GM13976 (cell line): ENCODE measurements around the gene OR5L1.

Source experiments
- DNase-seq: peaks from one replicate; pipeline ENCODE4 v3.0.0; 2012; ENCODE audit warnings: low spot score
- CTCF ChIP-seq: IDR thresholded peaks from 2 replicates; pipeline ENCODE4 v1.5.1; 2012; ENCODE audit warnings: borderline replicate concordance, mild to moderate bottlenecking; ENCODE audit not compliant: insufficient read depth; ENCODE audit errors: extremely low read depth, missing control alignments, control extremely low read depth
- in situ Hi-C: fragments of 300-500 bp; cut with MboI; formaldehyde crosslinking; loops from one replicate; pipeline ENCODE4 v1.12.0; 2022; ENCODE audit warnings: low sequenced_read_pairs, mixed read lengths, inconsistent platforms; ENCODE audit not compliant: unreplicated experiment

Gene OR5L1

DNA sequence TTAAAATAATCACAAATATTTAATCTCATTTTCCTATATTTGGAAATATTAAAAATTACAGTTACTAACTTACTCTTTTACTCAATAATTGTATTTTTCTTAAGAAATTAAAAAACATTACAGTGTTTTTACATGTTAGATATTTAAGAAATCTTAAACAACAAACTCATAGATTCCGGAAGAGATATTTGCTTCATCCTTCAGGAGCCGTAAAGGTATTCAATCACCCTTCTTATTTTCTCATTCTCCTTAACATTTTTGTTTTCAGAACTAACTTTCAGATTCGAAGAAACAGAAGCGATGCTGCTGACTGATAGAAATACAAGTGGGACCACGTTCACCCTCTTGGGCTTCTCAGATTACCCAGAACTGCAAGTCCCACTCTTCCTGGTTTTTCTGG, 8.2 kb downstream of the OR5L1 start, which contains the start of gene OR5D18:
Gene OR5D18, plus strand, starts transcription at position 301 of the 400 bp plus-strand sequence. Its CDS starts 0 bp downstream, at position 301.
- no peak for TF ChIP-seq CTCF
- in situ Hi-C loops: no loop called here
- no peak for DNase-seq

- in situ Hi-C loops: no loop called here
- DNase-seq: no peak
- no peak for TF ChIP-seq CTCF
Measured at GRCh38 chr11:55826919-55827318, 15.8 kb downstream of the OR5L1 start, which contains the start of gene OR5L2. Gene OR5L2 (plus strand): TSS chr11:55827219. CDS start chr11:55827219, 0 bp downstream.

GRCh38 chr11:55838452-55838851, 27.3 kb downstream of the OR5L1 start, which contains the start of gene OR5D16:
Gene OR5D16 (plus strand): TSS chr11:55838752. CDS start chr11:55838752, 0 bp downstream.
- DNase-seq: no peak
- in situ Hi-C loops: no loop called here
- TF ChIP-seq CTCF: no peak

DNA sequence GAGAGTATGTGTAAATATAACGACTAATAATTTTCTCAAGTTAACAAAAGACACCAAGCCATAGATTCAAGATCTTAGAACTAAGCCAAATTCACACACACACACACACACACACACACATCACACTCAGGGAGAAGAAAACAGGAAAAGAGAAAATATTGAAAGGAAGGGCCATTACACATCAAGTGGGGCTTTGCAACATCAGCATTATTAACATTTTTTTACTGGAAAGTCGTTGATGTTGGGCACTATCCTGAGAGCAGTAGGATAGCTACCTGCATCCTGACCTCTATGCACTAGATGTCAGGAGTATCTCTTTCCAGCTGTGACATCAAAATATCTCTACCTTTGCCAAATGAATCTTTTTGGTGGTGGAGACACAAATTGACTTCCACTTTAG, 36.3 kb downstream of the OR5L1 start:
- DNase-seq: no peak
- in situ Hi-C loops: no loop called here
- TF ChIP-seq CTCF: no peak

- in situ Hi-C loops: no loop called here
Measured at GRCh38 chr11:55849037-55849436, 37.9 kb downstream of the OR5L1 start.

GRCh38 chr11:55852141-55852540, 41.0 kb downstream of the OR5L1 start:
- DNase-seq: no peak
- in situ Hi-C loops: no loop called here
- TF ChIP-seq CTCF: no peak

More at GRCh38 chr11:55849037-55849436, 37.9 kb downstream of the OR5L1 start:
- no peak for TF ChIP-seq CTCF
- DNase-seq: no peak

- in situ Hi-C loops: no loop called here
- TF ChIP-seq CTCF: no peak
- DNase-seq: no peak
Measured at GRCh38 chr11:55854704-55855103, 43.5 kb downstream of the OR5L1 start.
